IMR-90 (cell line): ENCODE results near the gene OTOG. TPM values are rescaled to one million over a fixed set of nuclear protein-coding genes. Genes with fewer than 3 reads are reported as not detected.

ENCODE experiments used
- ATAC-seq: fragments of 200-7000 bp; cut with Tn5 transposase; 2 replicates; pipeline ENCODE4 v1.9.1; 2020; ENCODE audit warnings: low read depth, mild to moderate bottlenecking, moderate library complexity
- BruUV-seq: library from RNA; stranded (reverse); fragments of 400-500 nt; replicated peaks from 2 replicates; lab custom pipeline; 2021; lab: Mats Ljungman, UMichigan
- CTCF ChIA-PET: fragments of 300-600 bp; formaldehyde crosslinking; extraction: SDS; loops from one replicate; lab custom pipeline; 2021; ENCODE audit warnings: antibody characterized with exemption; lab: Yijun Ruan, JAX
- POLR2A ChIA-PET: fragments of 300-600 bp; sonication (Branson Sonifier 250); formaldehyde crosslinking; loops from one replicate; lab custom pipeline; 2022; ENCODE audit warnings: antibody characterized with exemption; ENCODE audit not compliant: unreplicated experiment; lab: Charles Lee
- DNase-seq: peaks from one replicate; pipeline ENCODE4 v3.0.0; 2013
- H2AFZ ChIP-seq: replicated peaks from 2 replicates; pipeline ENCODE3; 2013; ENCODE audit warnings: low read length, mild to moderate bottlenecking; ENCODE audit not compliant: poor library complexity
- H2AK5ac ChIP-seq: 2 replicates; pipeline ENCODE4 v1.6.1; 2013; ENCODE audit warnings: low read depth, low read length, inconsistent platforms
- H2AK9ac ChIP-seq: replicated peaks from 2 replicates; pipeline ENCODE3; 2013; ENCODE audit warnings: mild to moderate bottlenecking, low read depth, low read length, moderate library complexity; ENCODE audit not compliant: poor library complexity
- H2BK120ac ChIP-seq: 2 replicates; pipeline ENCODE4 v1.6.1; 2013; ENCODE audit warnings: low read depth, low read length, inconsistent platforms
- H2BK15ac ChIP-seq: 3 replicates; pipeline ENCODE4 v1.6.1; 2013; ENCODE audit warnings: low read depth, low read length, inconsistent platforms
- H2BK20ac ChIP-seq: 2 replicates; pipeline ENCODE4 v1.6.1; 2013; ENCODE audit warnings: low read depth, mild to moderate bottlenecking, inconsistent platforms, low read length, moderate library complexity
- H2BK5ac ChIP-seq: 2 replicates; pipeline ENCODE4 v1.6.1; 2013; ENCODE audit warnings: mild to moderate bottlenecking, low read depth, low read length, inconsistent platforms; ENCODE audit not compliant: poor library complexity, severe bottlenecking
- H3K14ac ChIP-seq: replicated peaks from 2 replicates; pipeline ENCODE4 v1.6.1; 2013; ENCODE audit warnings: low read depth, low read length, inconsistent platforms
- H3K18ac ChIP-seq: 2 replicates; pipeline ENCODE4 v1.6.1; 2013; ENCODE audit warnings: low read depth, low read length, control low read depth
- H3K23ac ChIP-seq: 2 replicates; pipeline ENCODE4 v1.6.1; 2013; ENCODE audit warnings: low read depth, low read length, inconsistent platforms
- H3K27ac ChIP-seq: 2 replicates; pipeline ENCODE4 v1.5.1; 2013; ENCODE audit warnings: mild to moderate bottlenecking, control low read depth, low read length; ENCODE audit not compliant: insufficient read depth
- H3K27me3 ChIP-seq: 2 replicates; pipeline ENCODE4 v1.6.1; 2013; ENCODE audit warnings: low read length; ENCODE audit not compliant: control insufficient read depth, insufficient read depth
- H3K36me3 ChIP-seq: 2 replicates; pipeline ENCODE4 v1.6.1; 2013; ENCODE audit warnings: low read length, mixed read lengths; ENCODE audit not compliant: control insufficient read depth, insufficient read depth
- H3K4ac ChIP-seq: 2 replicates; pipeline ENCODE4 v1.6.1; 2013; ENCODE audit warnings: low read depth, low read length, inconsistent platforms
- H3K4me1 ChIP-seq: 2 replicates; pipeline ENCODE4 v1.6.1; 2013; ENCODE audit warnings: low read length, mixed read lengths; ENCODE audit not compliant: control insufficient read depth, insufficient read depth
- H3K4me2 ChIP-seq: 2 replicates; pipeline ENCODE4 v1.6.1; 2013; ENCODE audit warnings: low read depth, mild to moderate bottlenecking, control low read depth, low read length, moderate library complexity
- H3K4me3 ChIP-seq: 2 replicates; pipeline ENCODE4 v1.5.1; 2013; ENCODE audit warnings: low read depth, mild to moderate bottlenecking, control low read depth, low read length, moderate library complexity; ENCODE audit not compliant: insufficient read depth
- H3K56ac ChIP-seq: 2 replicates; pipeline ENCODE4 v1.6.1; 2013; ENCODE audit warnings: low read length, inconsistent platforms; ENCODE audit not compliant: insufficient read depth; ENCODE audit errors: extremely low read depth
- H3K79me1 ChIP-seq, 2 experiments: 2 replicates each; pipeline ENCODE4 v1.6.1; 2013; ENCODE audit warnings: low read length in 2 of 2, inconsistent platforms in 1 of 2, low read depth in 1 of 2
- H3K9ac ChIP-seq: 2 replicates; pipeline ENCODE4 v1.6.1; 2013; ENCODE audit warnings: low read depth, low read length, control low read depth
- H3K9me1 ChIP-seq: 2 replicates; pipeline ENCODE4 v1.6.1; 2013; ENCODE audit warnings: low read length, inconsistent platforms; ENCODE audit not compliant: insufficient read depth
- H3K9me3 ChIP-seq: 2 replicates; pipeline ENCODE4 v1.6.1; 2013; ENCODE audit warnings: low read length; ENCODE audit not compliant: control insufficient read depth, insufficient read depth
- H4K20me1 ChIP-seq: 2 replicates; pipeline ENCODE4 v1.6.1; 2013; ENCODE audit warnings: low read length, inconsistent platforms; ENCODE audit not compliant: insufficient read depth
- H4K5ac ChIP-seq: 2 replicates; pipeline ENCODE4 v1.6.1; 2013; ENCODE audit warnings: mild to moderate bottlenecking, low read depth, low read length, control low read depth
- H4K8ac ChIP-seq, 2 experiments: 2 replicates each; pipeline ENCODE4 v1.6.1; 2013; ENCODE audit warnings: low read depth in 2 of 2, low read length in 2 of 2, control low read depth in 1 of 2, inconsistent platforms in 1 of 2
- H4K91ac ChIP-seq: 2 replicates; pipeline ENCODE4 v1.6.1; 2013; ENCODE audit warnings: low read depth, low read length, inconsistent platforms; ENCODE audit not compliant: insufficient read depth
- CTCF ChIP-seq: conservative IDR thresholded peaks from 2 replicates; pipeline ENCODE4 v1.5.1; 2012; ENCODE audit warnings: mild to moderate bottlenecking, low read depth, low read length, improper control_type of control experiment
- FOS ChIP-seq: fragments of 150-350 bp; IDR thresholded peaks from 2 replicates; pipeline ENCODE4 v1.6.1; 2016; ENCODE audit warnings: low read depth, low read length
- MAFK ChIP-seq: IDR thresholded peaks from 2 replicates; pipeline ENCODE4 v1.6.1; 2012; ENCODE audit warnings: low read depth, low read length, improper control_type of control experiment
- MAZ ChIP-seq: IDR thresholded peaks from 2 replicates; pipeline ENCODE4 v1.6.1; 2012; ENCODE audit warnings: low read depth, mild to moderate bottlenecking, low read length, improper control_type of control experiment, moderate library complexity, borderline replicate concordance
- MXI1 ChIP-seq: IDR thresholded peaks from 2 replicates; pipeline ENCODE4 v1.6.1; 2012; ENCODE audit warnings: low read depth, mild to moderate bottlenecking, low read length, moderate library complexity, borderline replicate concordance
- POLR2A ChIP-seq: IDR thresholded peaks from 2 replicates; pipeline ENCODE4 v1.6.1; 2012; ENCODE audit warnings: mild to moderate bottlenecking, low read depth, low read length
- RAD21 ChIP-seq: IDR thresholded peaks from 2 replicates; pipeline ENCODE4 v1.6.1; 2012; ENCODE audit warnings: low read length, improper control_type of control experiment
- RCOR1 ChIP-seq: IDR thresholded peaks from 2 replicates; pipeline ENCODE4 v1.6.1; 2012; ENCODE audit warnings: mild to moderate bottlenecking, low read length, improper control_type of control experiment; ENCODE audit not compliant: insufficient replicate concordance
- SMC3 ChIP-seq: fragments of 150-350 bp; IDR thresholded peaks from 2 replicates; pipeline ENCODE4 v1.6.1; 2016; ENCODE audit warnings: low read depth, mild to moderate bottlenecking, antibody characterized with exemption, low read length, moderate library complexity
- WGBS, 2 experiments: methylation state at CpG; one replicate each; pipeline versions ENCODE4 v1.1.5 to v1.1.7; 2013; ENCODE audit warnings: missing lambda C conversion rate in 2 of 2; ENCODE audit not compliant: insufficient read length in 1 of 2; ENCODE audit errors: extremely low coverage in 2 of 2; 5-methylcytosine and 5-hydroxymethylcytosine counted together
- dilution Hi-C: fragments of 300-500 bp; cut with HindIII; formaldehyde crosslinking; loops from one replicate; pipeline ENCODE4 v1.14.3; 2018; ENCODE audit warnings: low sequenced_read_pairs; ENCODE audit not compliant: unreplicated experiment
- in situ Hi-C: fragments of 300-500 bp; cut with MboI; formaldehyde crosslinking; loops from 3 replicates; pipeline ENCODE4 v1.14.3; 2019; ENCODE audit warnings: low sequenced_read_pairs, inconsistent platforms, mixed read lengths
- intact Hi-C: fragments of 100-400 bp; cut with micrococcal nuclease; formaldehyde crosslinking; loops from 2 replicates; pipeline ENCODE4 v1.10.0; 2022
- polyA plus RNA-seq, 3 experiments: library from polyadenylated mRNA; depleted of rRNA; stranded (reverse); fragments of >200 nt; gene quantifications; 2 replicates each; pipeline ENCODE4 v1.2.3, GENCODE V29; 2012; ENCODE audit warnings: low replicate concordance in 1 of 3
- total RNA-seq: library from RNA; depleted of rRNA; stranded (reverse); fragments of >200 nt; gene quantifications from 2 replicates; pipeline ENCODE4 v1.2.3, GENCODE V29; 2012
- TF ChIP-seq, protein P1 (sequence below): fragments of 150-350 bp; IDR thresholded peaks from 2 replicates; pipeline ENCODE4 v1.6.1; 2017; ENCODE audit warnings: mild to moderate bottlenecking, antibody characterized with exemption, low read length, low read depth
- TF ChIP-seq, protein P2 (sequence below): fragments of 150-350 bp; IDR thresholded peaks from 2 replicates; pipeline ENCODE4 v1.6.1; 2016; ENCODE audit warnings: low read depth, mild to moderate bottlenecking, low read length, moderate library complexity, borderline replicate concordance

Gene OTOG
- total and polyA plus RNA-seq, 2 of the 4 experiments (the other 2 are of a cell fraction), result not detected

DNA sequence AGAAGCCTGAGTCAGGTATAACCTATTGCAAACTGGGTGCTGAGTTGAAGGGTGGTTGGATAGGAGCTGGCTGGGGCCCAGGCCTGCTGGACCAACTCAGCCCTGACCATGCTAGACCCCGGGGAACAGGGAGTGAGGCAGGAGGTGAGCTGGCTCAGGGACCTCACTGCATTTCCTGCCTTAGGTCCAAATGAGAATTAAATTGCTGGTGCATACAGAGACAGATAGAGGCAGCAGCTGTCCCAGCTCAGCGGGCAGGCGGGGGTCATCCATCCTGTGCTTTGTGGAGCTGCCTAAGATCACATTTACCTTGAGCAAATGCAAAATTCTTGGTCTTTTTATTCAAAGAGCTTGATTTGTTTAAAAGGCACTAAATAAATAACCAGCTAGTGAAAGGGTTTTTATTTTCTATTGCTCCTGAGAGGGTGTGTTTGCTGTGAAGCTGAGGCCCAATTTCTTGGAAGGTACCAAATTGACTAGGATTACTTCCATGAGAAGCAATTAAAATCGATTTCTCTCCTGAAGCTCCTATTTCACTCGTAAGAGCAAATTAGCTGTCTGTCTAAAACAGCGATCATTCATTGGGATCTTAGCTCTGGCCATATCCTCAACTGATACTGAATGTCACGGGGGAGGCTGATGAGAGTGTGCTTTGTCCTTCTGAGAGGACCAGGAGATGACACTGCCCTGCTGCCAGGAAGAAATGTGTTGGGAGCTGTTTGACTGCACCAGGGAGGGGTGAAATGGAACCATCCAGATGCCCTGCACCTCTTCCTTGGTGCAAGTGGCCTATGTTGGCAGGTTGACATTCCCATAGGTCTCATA, 27.8 kb upstream of the OTOG start:
- no peaks in the 10 kb centered on the region for H3K36me3 ChIP-seq
- H3K4me1 ChIP-seq, result no peaks in the 10 kb centered on the region
- no peak overlapping the region for H3K9ac ChIP-seq
- no peaks in the 10 kb centered on the region for H3K79me1 ChIP-seq
- intact Hi-C loops (no loop called here), dilution Hi-C loops (no loop called here), in situ Hi-C loops (loop anchor here (25.0 kb wide), 1 partner anchor 582 kb away; no protein-coding TSS in a partner anchor)
- 33% methylated on average over 2 of the region's 7 CpGs; no CpG with 5 or more reads in 1 of the 2 experiments for WGBS, 2 experiments
- no peak overlapping the region for H2AFZ ChIP-seq
- H3K4ac ChIP-seq, result no peak overlapping the region
- no peaks in the 10 kb centered on the region for H3K9me3 ChIP-seq
- TF ChIP-seq, protein P1, sequence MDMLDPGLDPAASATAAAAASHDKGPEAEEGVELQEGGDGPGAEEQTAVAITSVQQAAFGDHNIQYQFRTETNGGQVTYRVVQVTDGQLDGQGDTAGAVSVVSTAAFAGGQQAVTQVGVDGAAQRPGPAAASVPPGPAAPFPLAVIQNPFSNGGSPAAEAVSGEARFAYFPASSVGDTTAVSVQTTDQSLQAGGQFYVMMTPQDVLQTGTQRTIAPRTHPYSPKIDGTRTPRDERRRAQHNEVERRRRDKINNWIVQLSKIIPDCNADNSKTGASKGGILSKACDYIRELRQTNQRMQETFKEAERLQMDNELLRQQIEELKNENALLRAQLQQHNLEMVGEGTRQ, result no peak
- TF ChIP-seq CTCF, result no peak
- TF ChIP-seq MXI1, result no peak
- no peak for TF ChIP-seq RCOR1
- no peak for TF ChIP-seq FOS
- no peak for TF ChIP-seq MAFK
- no peak for TF ChIP-seq SMC3
- TF ChIP-seq RAD21, result no peak
- TF ChIP-seq MAZ, result no peak
- TF ChIP-seq POLR2A, result no peak
- TF ChIP-seq, protein P2, sequence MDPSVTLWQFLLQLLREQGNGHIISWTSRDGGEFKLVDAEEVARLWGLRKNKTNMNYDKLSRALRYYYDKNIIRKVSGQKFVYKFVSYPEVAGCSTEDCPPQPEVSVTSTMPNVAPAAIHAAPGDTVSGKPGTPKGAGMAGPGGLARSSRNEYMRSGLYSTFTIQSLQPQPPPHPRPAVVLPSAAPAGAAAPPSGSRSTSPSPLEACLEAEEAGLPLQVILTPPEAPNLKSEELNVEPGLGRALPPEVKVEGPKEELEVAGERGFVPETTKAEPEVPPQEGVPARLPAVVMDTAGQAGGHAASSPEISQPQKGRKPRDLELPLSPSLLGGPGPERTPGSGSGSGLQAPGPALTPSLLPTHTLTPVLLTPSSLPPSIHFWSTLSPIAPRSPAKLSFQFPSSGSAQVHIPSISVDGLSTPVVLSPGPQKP, result no peak
- H3K56ac ChIP-seq, result no peak overlapping the region
- H2BK120ac ChIP-seq, result no peak overlapping the region
- H3K4me2 ChIP-seq, result no peak overlapping the region
- peaks cover 13% of the 10 kb centered on the region for H3K27me3 ChIP-seq
- ATAC-seq, result no peak
- H2BK15ac ChIP-seq, result no peak overlapping the region
- no peak overlapping the region for H2BK5ac ChIP-seq
- H4K20me1 ChIP-seq, result no peaks in the 10 kb centered on the region
- H2BK20ac ChIP-seq, result no peak overlapping the region
- H3K27ac ChIP-seq, result no peak overlapping the region
- ChIA-PET CTCF (interaction anchor here (0.8 to 1.4 kb wide), 2 partner anchors 9 to 459 kb away, joined by 5 to 8 read pairs; no protein-coding TSS in a partner anchor), POLR2A (no interaction called here)
- H3K23ac ChIP-seq, result no peak overlapping the region
- H3K9me1 ChIP-seq, result no peaks in the 10 kb centered on the region; the same call in 1 of the 2 replicates
- H4K8ac ChIP-seq, result no peak overlapping the region
- H2AK9ac ChIP-seq, result no peak overlapping the region
- H3K14ac ChIP-seq, result no peak overlapping the region
- no peak overlapping the region for H3K18ac ChIP-seq
- BruUV-seq, result no TSS peak
- no peak for DNase-seq
- no peak overlapping the region for H4K91ac ChIP-seq
- H2AK5ac ChIP-seq, result no peak overlapping the region
- no peak overlapping the region for H4K5ac ChIP-seq
- no peak overlapping the region for H3K4me3 ChIP-seq
